HepG2 (cell line): ENCODE data around the gene NDUFB5.
A peak's percentile ranks its signal among the peaks of the same experiment; 100 is the strongest.

ENCODE experiments used
- BCL6 ChIP-seq: IDR thresholded peaks from 2 replicates; pipeline ENCODE4 v1.6.1; 2016; ENCODE audit warnings: missing genetic modification reagents, missing compliant biosample characterization
- CTCF ChIP-seq: sonication (generic); formaldehyde crosslinking; IDR thresholded peaks from 2 replicates; pipeline ENCODE4 v1.5.0; 2020; ENCODE audit warnings: mild to moderate bottlenecking, missing genetic modification reagents, moderate library complexity
- HOXA7 ChIP-seq: sonication (generic); formaldehyde crosslinking; IDR thresholded peaks from 2 replicates; pipeline ENCODE4 v1.8.1; 2022; ENCODE audit warnings: mild to moderate bottlenecking, missing genetic modification reagents, moderate library complexity
- NR1H2 ChIP-seq: sonication (generic); formaldehyde crosslinking; IDR thresholded peaks from 2 replicates; pipeline ENCODE4 v1.8.1; 2022; ENCODE audit warnings: low read depth, missing genetic modification reagents, borderline replicate concordance
- SP2 ChIP-seq: sonication (generic); formaldehyde crosslinking; IDR thresholded peaks from 2 replicates; pipeline ENCODE4 v1.5.1; 2020; ENCODE audit warnings: mild to moderate bottlenecking, missing genetic modification reagents
- TBP ChIP-seq: sonication (generic); formaldehyde crosslinking; IDR thresholded peaks from 2 replicates; pipeline ENCODE4 v1.5.0; 2020; ENCODE audit warnings: missing genetic modification reagents
- TCF7L2 ChIP-seq: IDR thresholded peaks from 2 replicates; pipeline ENCODE4 v1.6.1; 2011; ENCODE audit warnings: mild to moderate bottlenecking, low read depth, low read length, moderate library complexity
- ZNF891 ChIP-seq: sonication (generic); formaldehyde crosslinking; IDR thresholded peaks from 2 replicates; pipeline ENCODE4 v1.5.0; 2020; ENCODE audit warnings: mild to moderate bottlenecking, missing genetic modification reagents

DNA sequence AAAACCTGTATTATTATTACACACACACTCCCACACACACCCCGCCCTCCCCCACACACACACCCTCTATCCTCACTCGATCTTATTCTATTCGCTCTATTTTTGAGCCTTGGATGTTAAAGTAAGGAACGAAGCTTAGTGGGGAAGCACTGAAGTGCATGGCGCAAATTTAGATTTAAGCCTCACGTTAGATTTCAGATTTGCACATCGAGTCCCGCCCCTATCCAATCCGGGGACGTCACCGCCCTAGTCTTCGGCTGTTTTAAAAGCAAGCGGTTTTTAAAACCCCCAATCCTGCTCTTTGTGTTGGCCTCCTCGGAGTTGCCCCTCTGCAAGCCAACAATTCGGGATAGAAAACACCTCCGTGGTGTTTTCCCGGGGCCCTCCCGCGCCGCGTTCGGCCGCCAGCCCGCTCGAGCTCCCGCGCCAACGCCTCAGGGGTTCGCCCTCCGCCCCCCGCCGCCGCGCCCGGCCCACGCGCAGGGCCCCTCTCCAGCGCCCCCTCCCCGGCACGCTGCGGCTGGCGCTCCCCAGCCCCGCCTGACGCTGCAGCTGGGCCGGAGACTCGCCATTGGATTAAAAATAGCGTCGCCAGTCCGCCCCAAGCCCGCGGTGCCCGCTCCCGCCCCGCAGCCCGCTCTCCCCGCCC is 48.0 kb downstream of the NDUFB5 start, which contains the start of gene USP13:
- TF ChIP-seq CTCF (peak; percentile 24; the same call in 1 of the 2 replicates), SP2 (CRISPR knock-in tag) (no peak), TCF7L2 (no peak), BCL6 (CRISPR knock-in tag) (no peak), NR1H2 (CRISPR knock-in tag) (no peak), HOXA7 (no peak), TBP (no peak), ZNF891 (CRISPR knock-in tag) (no peak; the same call in 1 of the 2 replicates)
